Activated gamma-delta T cell treated with Interleukin-2 at 50 U/mL for 16 hours (primary cell): ENCODE measurements around the gene MYOM3.
"Not testable (repeated sequence)": the region's sequence is repeated elsewhere in the genome, so short reads cannot be mapped to it uniquely, and the experiment has no call there.

Experiments
- DNase-seq: peaks from one replicate; pipeline ENCODE4 v3.0.0-alpha.2; 2020

Gene MYOM3

GRCh38 chr1:24069817-24070216 is 42.1 kb downstream of the MYOM3 start:
- no peak for DNase-seq

GRCh38 chr1:24067978-24068377 is 44.0 kb downstream of the MYOM3 start:
- no peak for DNase-seq

GRCh38 chr1:24065304-24065703 is 46.6 kb downstream of the MYOM3 start:
- no peak for DNase-seq

GRCh38 chr1:24062221-24062620 is 49.7 kb downstream of the MYOM3 start:
- DNase-seq: no peak

GRCh38 chr1:24060482-24060881 is 51.5 kb downstream of the MYOM3 start:
- no peak for DNase-seq

- no peak for DNase-seq
These were observed 53.1 kb downstream of the MYOM3 start for GRCh38 chr1:24058671-24059455.

- DNase-seq: no peak
These were observed 54.8 kb downstream of the MYOM3 start for GRCh38 chr1:24057171-24057570.

- DNase-seq: no peak
These were observed 56.3 kb downstream of the MYOM3 start for GRCh38 chr1:24055681-24056080.

- no peak for DNase-seq
These were observed 59.7 kb downstream of the MYOM3 start for GRCh38 chr1:24052220-24052619.

GRCh38 chr1:24051206-24051945 is 60.6 kb downstream of the MYOM3 start:
- DNase-seq: no peak

GRCh38 chr1:24049733-24050132 is 62.2 kb downstream of the MYOM3 start:
- DNase-seq: no peak

- not testable (repeated sequence) for DNase-seq
These were observed 63.0 kb downstream of the MYOM3 start for GRCh38 chr1:24048894-24049293.

GRCh38 chr1:24048205-24048869 is 63.6 kb downstream of the MYOM3 start:
- DNase-seq: no peak

GRCh38 chr1:24047110-24047477 is 64.8 kb downstream of the MYOM3 start:
- DNase-seq: no peak

GRCh38 chr1:24045771-24046170 is 66.2 kb downstream of the MYOM3 start:
- DNase-seq: no peak

GRCh38 chr1:24044672-24045071 is 67.3 kb downstream of the MYOM3 start:
- DNase-seq: not testable (repeated sequence)

GRCh38 chr1:24043345-24044032 is 68.4 kb downstream of the MYOM3 start:
- DNase-seq: no peak

GRCh38 chr1:24042315-24042714 is 69.6 kb downstream of the MYOM3 start:
- no peak for DNase-seq

- DNase-seq: no peak
These were observed 75.8 kb downstream of the MYOM3 start for GRCh38 chr1:24036088-24036487.

GRCh38 chr1:24032981-24033380 is 79.0 kb downstream of the MYOM3 start:
- no peak for DNase-seq

GRCh38 chr1:24030976-24031516 is 80.9 kb downstream of the MYOM3 start:
- DNase-seq: not testable (repeated sequence)

GRCh38 chr1:24027838-24028468 is 84.0 kb downstream of the MYOM3 start:
- DNase-seq: no peak
